Panc1 (cell line): ENCODE measurements around the gene MAML1.
"Not testable (repeated sequence)": the region's sequence is repeated elsewhere in the genome, so short reads cannot be mapped to it uniquely, and the experiment has no call there.

Source experiments
- POLR2AphosphoS5 ChIP-seq: IDR thresholded peaks from 2 replicates; pipeline ENCODE4 v1.6.1; 2012; ENCODE audit warnings: mild to moderate bottlenecking, low read depth, low read length, moderate library complexity
- SIN3A ChIP-seq: IDR thresholded peaks from 2 replicates; pipeline ENCODE4 v1.6.1; 2012; ENCODE audit warnings: low read depth, mild to moderate bottlenecking, low read length, moderate library complexity, borderline replicate concordance; ENCODE audit not compliant: insufficient read depth
- TCF7L2 ChIP-seq: IDR thresholded peaks from 2 replicates; pipeline ENCODE4 v1.6.1; 2011; ENCODE audit warnings: mild to moderate bottlenecking, low read depth, low read length, inconsistent platforms
- TF ChIP-seq, protein P1 (sequence below): fragments of 450-650 bp; IDR thresholded peaks from 2 replicates; pipeline ENCODE4 v1.5.1; 2017; ENCODE audit warnings: mild to moderate bottlenecking
- TF ChIP-seq, protein P2 (sequence below), 2 experiments: IDR thresholded peaks; 2 replicates each; pipeline ENCODE4 v1.6.1; 2011 to 2012; ENCODE audit warnings: low read depth in 2 of 2, control low read depth in 1 of 2, low read length in 1 of 2, mild to moderate bottlenecking in 1 of 2, moderate library complexity in 1 of 2; ENCODE audit not compliant: insufficient read depth in 1 of 2

DNA sequence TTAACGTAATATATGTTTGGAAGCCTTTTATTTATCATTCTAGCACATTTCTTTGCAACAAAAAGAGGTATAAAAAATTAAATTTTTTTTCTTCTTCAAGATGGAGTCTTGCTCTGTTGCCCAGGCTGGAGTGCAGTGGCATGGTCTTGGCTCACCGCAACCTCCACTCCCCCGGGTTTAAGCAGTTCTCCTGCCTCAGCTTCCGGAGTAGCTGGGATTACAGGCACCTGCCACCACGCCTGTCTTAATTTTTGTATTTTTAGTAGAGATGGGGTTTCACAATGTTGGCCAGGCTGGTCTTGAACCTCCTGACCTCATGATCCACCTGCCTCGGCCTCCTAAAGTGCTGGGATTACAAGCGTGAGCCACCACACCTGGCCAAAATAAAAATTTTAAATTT lies 11.5 kb downstream of the MAML1 start:
- TF ChIP-seq, protein P1, sequence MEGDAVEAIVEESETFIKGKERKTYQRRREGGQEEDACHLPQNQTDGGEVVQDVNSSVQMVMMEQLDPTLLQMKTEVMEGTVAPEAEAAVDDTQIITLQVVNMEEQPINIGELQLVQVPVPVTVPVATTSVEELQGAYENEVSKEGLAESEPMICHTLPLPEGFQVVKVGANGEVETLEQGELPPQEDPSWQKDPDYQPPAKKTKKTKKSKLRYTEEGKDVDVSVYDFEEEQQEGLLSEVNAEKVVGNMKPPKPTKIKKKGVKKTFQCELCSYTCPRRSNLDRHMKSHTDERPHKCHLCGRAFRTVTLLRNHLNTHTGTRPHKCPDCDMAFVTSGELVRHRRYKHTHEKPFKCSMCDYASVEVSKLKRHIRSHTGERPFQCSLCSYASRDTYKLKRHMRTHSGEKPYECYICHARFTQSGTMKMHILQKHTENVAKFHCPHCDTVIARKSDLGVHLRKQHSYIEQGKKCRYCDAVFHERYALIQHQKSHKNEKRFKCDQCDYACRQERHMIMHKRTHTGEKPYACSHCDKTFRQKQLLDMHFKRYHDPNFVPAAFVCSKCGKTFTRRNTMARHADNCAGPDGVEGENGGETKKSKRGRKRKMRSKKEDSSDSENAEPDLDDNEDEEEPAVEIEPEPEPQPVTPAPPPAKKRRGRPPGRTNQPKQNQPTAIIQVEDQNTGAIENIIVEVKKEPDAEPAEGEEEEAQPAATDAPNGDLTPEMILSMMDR, result not testable (repeated sequence)
- TF ChIP-seq POLR2AphosphoS5, TCF7L2, SIN3A: not testable (repeated sequence)
- TF ChIP-seq, protein P2, sequence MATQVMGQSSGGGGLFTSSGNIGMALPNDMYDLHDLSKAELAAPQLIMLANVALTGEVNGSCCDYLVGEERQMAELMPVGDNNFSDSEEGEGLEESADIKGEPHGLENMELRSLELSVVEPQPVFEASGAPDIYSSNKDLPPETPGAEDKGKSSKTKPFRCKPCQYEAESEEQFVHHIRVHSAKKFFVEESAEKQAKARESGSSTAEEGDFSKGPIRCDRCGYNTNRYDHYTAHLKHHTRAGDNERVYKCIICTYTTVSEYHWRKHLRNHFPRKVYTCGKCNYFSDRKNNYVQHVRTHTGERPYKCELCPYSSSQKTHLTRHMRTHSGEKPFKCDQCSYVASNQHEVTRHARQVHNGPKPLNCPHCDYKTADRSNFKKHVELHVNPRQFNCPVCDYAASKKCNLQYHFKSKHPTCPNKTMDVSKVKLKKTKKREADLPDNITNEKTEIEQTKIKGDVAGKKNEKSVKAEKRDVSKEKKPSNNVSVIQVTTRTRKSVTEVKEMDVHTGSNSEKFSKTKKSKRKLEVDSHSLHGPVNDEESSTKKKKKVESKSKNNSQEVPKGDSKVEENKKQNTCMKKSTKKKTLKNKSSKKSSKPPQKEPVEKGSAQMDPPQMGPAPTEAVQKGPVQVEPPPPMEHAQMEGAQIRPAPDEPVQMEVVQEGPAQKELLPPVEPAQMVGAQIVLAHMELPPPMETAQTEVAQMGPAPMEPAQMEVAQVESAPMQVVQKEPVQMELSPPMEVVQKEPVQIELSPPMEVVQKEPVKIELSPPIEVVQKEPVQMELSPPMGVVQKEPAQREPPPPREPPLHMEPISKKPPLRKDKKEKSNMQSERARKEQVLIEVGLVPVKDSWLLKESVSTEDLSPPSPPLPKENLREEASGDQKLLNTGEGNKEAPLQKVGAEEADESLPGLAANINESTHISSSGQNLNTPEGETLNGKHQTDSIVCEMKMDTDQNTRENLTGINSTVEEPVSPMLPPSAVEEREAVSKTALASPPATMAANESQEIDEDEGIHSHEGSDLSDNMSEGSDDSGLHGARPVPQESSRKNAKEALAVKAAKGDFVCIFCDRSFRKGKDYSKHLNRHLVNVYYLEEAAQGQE (IDR thresholded peaks at IDR 0.05; ENCODE audit: insufficient read depth in 1 of 2, low read depth in 2 of 2, low read length in 1 of 2), result not testable (repeated sequence)
